ENCODE data around the gene SAPCD1.

DNA sequence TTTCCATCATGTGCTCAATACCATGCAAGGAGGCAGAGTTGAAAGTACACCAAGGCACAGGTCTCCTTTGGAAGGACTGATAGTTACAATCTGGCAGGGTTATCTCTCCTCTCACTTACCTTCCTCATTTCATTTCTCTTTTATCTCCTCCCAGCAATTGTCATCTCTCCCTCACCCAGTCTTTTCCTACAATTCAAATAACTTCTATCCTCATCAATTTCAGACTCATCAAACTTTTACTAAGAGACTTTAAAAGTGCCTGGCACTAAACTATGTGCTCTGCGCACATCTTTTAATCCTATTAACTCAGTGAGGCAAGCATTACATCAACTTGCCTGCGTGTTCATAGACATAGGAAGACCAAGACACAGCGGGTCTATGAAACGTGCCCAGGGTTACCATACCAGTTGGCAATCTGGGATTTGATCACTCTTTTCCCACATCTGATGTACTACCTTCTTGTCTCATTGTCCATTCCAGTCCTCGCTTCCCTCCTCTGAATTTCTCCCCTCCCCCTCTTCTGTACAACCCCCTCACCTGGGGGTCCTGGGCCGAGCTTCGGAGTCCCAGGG lies 31.9 kb downstream of the SAPCD1 start:
- TF ChIP-seq ZNF274 (IDR thresholded peaks at IDR 0.05; ENCODE audit: low read depth, low read length) (no peak), POLR2A (IDR thresholded peaks at IDR 0.05; ENCODE audit: borderline replicate concordance, extremely low read depth, insufficient read depth, insufficient read length) (no peak), SIN3A (IDR thresholded peaks at IDR 0.05; ENCODE audit: low read depth) (no peak; the same call in 1 of the 2 replicates), SRF (IDR thresholded peaks at IDR 0.05; ENCODE audit: low read depth) (no peak), RAD21 (IDR thresholded peaks at IDR 0.05; ENCODE audit: low read depth) (no peak), CEBPB (IDR thresholded peaks at IDR 0.05; ENCODE audit: low read depth) (no peak), EZH2phosphoT487 (IDR thresholded peaks at IDR 0.05; ENCODE audit: borderline replicate concordance) (no peak), YY1 (IDR thresholded peaks at IDR 0.05; ENCODE audit: extremely low read depth, insufficient replicate concordance, low read depth, low read length) (no peak)
- TF ChIP-seq, protein P1, sequence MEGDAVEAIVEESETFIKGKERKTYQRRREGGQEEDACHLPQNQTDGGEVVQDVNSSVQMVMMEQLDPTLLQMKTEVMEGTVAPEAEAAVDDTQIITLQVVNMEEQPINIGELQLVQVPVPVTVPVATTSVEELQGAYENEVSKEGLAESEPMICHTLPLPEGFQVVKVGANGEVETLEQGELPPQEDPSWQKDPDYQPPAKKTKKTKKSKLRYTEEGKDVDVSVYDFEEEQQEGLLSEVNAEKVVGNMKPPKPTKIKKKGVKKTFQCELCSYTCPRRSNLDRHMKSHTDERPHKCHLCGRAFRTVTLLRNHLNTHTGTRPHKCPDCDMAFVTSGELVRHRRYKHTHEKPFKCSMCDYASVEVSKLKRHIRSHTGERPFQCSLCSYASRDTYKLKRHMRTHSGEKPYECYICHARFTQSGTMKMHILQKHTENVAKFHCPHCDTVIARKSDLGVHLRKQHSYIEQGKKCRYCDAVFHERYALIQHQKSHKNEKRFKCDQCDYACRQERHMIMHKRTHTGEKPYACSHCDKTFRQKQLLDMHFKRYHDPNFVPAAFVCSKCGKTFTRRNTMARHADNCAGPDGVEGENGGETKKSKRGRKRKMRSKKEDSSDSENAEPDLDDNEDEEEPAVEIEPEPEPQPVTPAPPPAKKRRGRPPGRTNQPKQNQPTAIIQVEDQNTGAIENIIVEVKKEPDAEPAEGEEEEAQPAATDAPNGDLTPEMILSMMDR (IDR thresholded peaks at IDR 0.05 in 2 of 3, conservative IDR thresholded peaks at IDR 0.05 in 1 of 3; ENCODE audit: borderline replicate concordance in 1 of 3, insufficient read depth in 1 of 3, low read depth in 2 of 3, low read length in 2 of 3): no peak
- TF ChIP-seq, protein P2, sequence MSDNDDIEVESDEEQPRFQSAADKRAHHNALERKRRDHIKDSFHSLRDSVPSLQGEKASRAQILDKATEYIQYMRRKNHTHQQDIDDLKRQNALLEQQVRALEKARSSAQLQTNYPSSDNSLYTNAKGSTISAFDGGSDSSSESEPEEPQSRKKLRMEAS (IDR thresholded peaks at IDR 0.05): no peak

Data from HCT116 (cell line).